Neural progenitor cell (in vitro differentiated cells): ENCODE measurements around the gene GNG7.

Experiments
- EZH2 ChIP-seq: fragments of 200-600 bp; sonication (generic); IDR thresholded peaks from 2 replicates; pipeline ENCODE4 v1.6.1; 2017; ENCODE audit warnings: antibody characterized with exemption, mild to moderate bottlenecking, moderate library complexity
- EZH2phosphoT487 ChIP-seq: fragments of 200-600 bp; sonication (generic); IDR thresholded peaks from 2 replicates; pipeline ENCODE4 v1.6.1; 2017; ENCODE audit warnings: antibody characterized with exemption
- TF ChIP-seq, protein P1 (sequence below): fragments of 200-600 bp; sonication (generic); IDR thresholded peaks from 2 replicates; pipeline ENCODE4 v1.5.1; 2017; ENCODE audit warnings: antibody characterized with exemption, mild to moderate bottlenecking

DNA sequence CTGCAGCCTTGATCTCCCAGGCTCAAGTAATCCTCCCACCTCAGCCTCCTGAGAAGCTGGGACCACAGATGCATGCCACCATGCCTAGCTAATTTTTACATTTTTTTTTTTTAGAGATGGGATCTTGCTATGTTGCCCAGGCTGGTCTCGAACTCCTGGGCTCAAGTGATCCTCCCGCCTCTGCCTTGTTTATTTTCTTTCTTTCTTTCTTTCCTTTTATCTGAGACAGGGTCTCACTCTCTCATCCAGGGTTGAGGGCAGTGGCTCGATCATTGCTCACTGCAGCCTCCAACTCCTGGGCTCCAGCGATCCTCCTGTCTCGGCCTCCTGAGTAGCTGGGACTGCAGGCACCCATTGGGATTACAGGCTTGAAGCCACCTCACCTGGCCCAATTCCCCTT is 3.8 kb upstream of the GNG7 start:
- TF ChIP-seq EZH2 (no peak), EZH2phosphoT487 (no peak)
- TF ChIP-seq, protein P1, sequence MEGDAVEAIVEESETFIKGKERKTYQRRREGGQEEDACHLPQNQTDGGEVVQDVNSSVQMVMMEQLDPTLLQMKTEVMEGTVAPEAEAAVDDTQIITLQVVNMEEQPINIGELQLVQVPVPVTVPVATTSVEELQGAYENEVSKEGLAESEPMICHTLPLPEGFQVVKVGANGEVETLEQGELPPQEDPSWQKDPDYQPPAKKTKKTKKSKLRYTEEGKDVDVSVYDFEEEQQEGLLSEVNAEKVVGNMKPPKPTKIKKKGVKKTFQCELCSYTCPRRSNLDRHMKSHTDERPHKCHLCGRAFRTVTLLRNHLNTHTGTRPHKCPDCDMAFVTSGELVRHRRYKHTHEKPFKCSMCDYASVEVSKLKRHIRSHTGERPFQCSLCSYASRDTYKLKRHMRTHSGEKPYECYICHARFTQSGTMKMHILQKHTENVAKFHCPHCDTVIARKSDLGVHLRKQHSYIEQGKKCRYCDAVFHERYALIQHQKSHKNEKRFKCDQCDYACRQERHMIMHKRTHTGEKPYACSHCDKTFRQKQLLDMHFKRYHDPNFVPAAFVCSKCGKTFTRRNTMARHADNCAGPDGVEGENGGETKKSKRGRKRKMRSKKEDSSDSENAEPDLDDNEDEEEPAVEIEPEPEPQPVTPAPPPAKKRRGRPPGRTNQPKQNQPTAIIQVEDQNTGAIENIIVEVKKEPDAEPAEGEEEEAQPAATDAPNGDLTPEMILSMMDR, result no peak
